T-cell (primary cell): ENCODE data around the gene TCEA2. TPM values are rescaled to one million over a fixed set of nuclear protein-coding genes. Genes with fewer than 3 reads are reported as not detected.

ENCODE experiments used
- ATAC-seq, 4 experiments: fragments of 200-7000 bp in 3 of 4; fragments of 150-1000 bp in 1 of 4; cut with Tn5 transposase; replicated peaks in 1 of 4; 1 replicate in 3 of 4; 2 replicates in 1 of 4; pipeline ENCODE4 v1.10.0; 2021; ENCODE audit warnings: moderate library complexity in 3 of 4, mild to moderate bottlenecking in 2 of 4, moderate number of reproducible peaks in 1 of 4
- CTCF ChIA-PET, 2 donors: fragments of 300-600 bp; sonication (Branson Sonifier 250); formaldehyde crosslinking; loops; one replicate each; lab custom pipeline; 2022; ENCODE audit warnings: antibody characterized with exemption in 2 of 2; lab: Charles Lee
- POLR2A ChIA-PET, 2 donors: fragments of 300-600 bp; sonication (Branson Sonifier 250); formaldehyde crosslinking; loops; one replicate each; lab custom pipeline; 2022; ENCODE audit warnings: antibody characterized with exemption in 2 of 2; lab: Charles Lee
- DNase-seq, 35 experiments: peaks; one replicate each; pipeline versions ENCODE4 v3.0.0 to v3.0.0-alpha.2; 2013 to 2023
- H3K27ac ChIP-seq: one replicate; pipeline ENCODE4 v1.5.1; 2013; ENCODE audit warnings: low read length
- H3K27me3 ChIP-seq, 2 experiments: replicated peaks in 1 of 2; 1 replicate in 1 of 2; 2 replicates in 1 of 2; pipeline versions ENCODE4 v1.6.1 to v1.7.0; 2013; ENCODE audit warnings: low read length in 1 of 2, mixed read lengths in 1 of 2; ENCODE audit not compliant: control insufficient read depth in 2 of 2, insufficient read depth in 2 of 2; ENCODE audit errors: extremely low read depth in 1 of 2
- H3K36me3 ChIP-seq, 2 donors: 1 replicate in 1 of 2; 2 replicates in 1 of 2; pipeline versions ENCODE4 v1.6.1 to v1.7.0; 2013; ENCODE audit warnings: low read length in 1 of 2; ENCODE audit not compliant: control insufficient read depth in 2 of 2, insufficient read depth in 1 of 2; ENCODE audit errors: extremely low read depth in 1 of 2
- H3K4me1 ChIP-seq, 2 experiments: 1 replicate in 1 of 2; 2 replicates in 1 of 2; pipeline versions ENCODE4 v1.6.1 to v1.7.0; 2013; ENCODE audit warnings: low read length in 2 of 2, mixed read lengths in 1 of 2; ENCODE audit not compliant: insufficient read depth in 2 of 2, control insufficient read depth in 1 of 2; ENCODE audit errors: extremely low read depth in 1 of 2
- H3K4me3 ChIP-seq, 2 donors: 1 replicate in 1 of 2; 2 replicates in 1 of 2; pipeline versions ENCODE4 v1.5.1 to v1.7.0; 2013; ENCODE audit warnings: mild to moderate bottlenecking in 2 of 2, low read length in 1 of 2, moderate library complexity in 1 of 2; ENCODE audit not compliant: control insufficient read depth in 1 of 2; ENCODE audit errors: extremely low read depth in 1 of 2
- H3K9me3 ChIP-seq: 2 replicates; pipeline ENCODE4 v1.7.0; 2013
- H3K27ac Mint-ChIP-seq, 2 donors: one replicate each; pipeline ENCODE4 v1.8.0; 2020 to 2021; ENCODE audit warnings: mild to moderate bottlenecking in 2 of 2, mixed read lengths in 2 of 2
- H3K27me3 Mint-ChIP-seq, 2 donors: one replicate each; pipeline ENCODE4 v1.8.0; 2021 to 2022; ENCODE audit warnings: mixed read lengths in 2 of 2
- H3K36me3 Mint-ChIP-seq: one replicate; pipeline ENCODE4 v1.8.0; 2021; ENCODE audit warnings: mixed read lengths
- H3K4me1 Mint-ChIP-seq, 3 donors: one replicate each; pipeline ENCODE4 v1.8.0; 2020 to 2022; ENCODE audit warnings: mixed read lengths in 3 of 3, mild to moderate bottlenecking in 1 of 3
- H3K4me3 Mint-ChIP-seq, 3 donors: one replicate each; pipeline ENCODE4 v1.8.0; 2020 to 2022; ENCODE audit warnings: mild to moderate bottlenecking in 3 of 3, mixed read lengths in 3 of 3, moderate library complexity in 3 of 3
- H3K9me3 Mint-ChIP-seq, 3 donors: one replicate each; pipeline ENCODE4 v1.8.0; 2020 to 2022; ENCODE audit warnings: mixed read lengths in 3 of 3
- WGBS: methylation state at CpG from one replicate; pipeline ENCODE4 v1.1.5; 2013; ENCODE audit warnings: missing lambda C conversion rate; ENCODE audit not compliant: insufficient coverage; 5-methylcytosine and 5-hydroxymethylcytosine counted together
- total RNA-seq, 35 experiments: library from RNA in 6 of 35; stranded (reverse) in 6 of 35; fragments of 120-200 nt in 1 of 35; gene quantifications; one replicate each; pipeline versions ENCODE4 v1.2.1 to v1.2.4 and lab custom pipeline; 2013 to 2026

The TCEA2 gene
- total RNA-seq, 5 donors from 2014 or later (not counting 1 experiment from before 2014, with no cell fraction given) = 25.8 to 49.7 (median 40.1) TPM

DNA sequence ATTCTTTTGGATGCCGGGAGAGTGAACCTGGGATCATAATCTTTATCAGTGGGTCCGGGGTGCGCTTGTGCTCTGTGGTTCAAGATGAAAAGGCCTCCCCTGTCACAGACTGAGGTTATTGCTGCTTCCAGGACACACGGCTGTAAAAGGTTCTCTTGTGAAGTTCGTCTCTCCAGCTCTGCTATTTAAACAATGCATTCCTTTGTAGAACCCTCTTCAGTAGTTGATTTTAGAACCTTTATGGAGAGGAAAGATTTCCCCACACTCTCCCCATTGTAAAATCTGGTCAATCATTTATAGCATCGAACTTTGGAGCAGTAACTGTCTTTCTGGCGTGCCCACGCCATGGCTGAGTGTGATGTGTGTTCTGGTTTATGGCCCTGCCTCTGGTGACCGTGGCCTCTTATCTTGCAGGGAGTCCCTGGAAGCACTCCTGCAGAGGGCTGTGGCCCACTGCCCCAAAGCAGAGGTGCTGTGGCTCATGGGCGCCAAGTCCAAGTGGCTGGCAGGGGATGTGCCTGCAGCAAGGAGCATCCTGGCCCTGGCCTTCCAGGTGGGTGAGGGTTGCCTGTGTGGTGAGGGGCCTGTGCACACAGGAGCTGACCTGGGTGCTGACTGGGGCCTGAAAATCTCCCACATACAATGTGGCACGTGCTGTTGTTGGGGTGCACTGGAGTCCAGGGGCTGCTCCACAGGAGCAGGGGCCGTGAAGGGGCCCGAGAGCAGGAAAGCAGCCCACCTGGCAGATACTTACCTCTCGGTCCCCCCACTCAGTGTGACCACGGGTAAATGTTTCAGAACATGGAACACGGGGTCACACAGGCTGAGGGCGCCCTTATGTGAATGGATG, 38.6 kb upstream of the TCEA2 start:
- POLR2A ChIA-PET = no interaction called here
- Histone ChIP-seq H3K36me3 (peaks cover 47 to 84% of the 10 kb centered on the region in 2 donors), H3K4me1 (no peaks in the 10 kb centered on the region), H3K4me3 (no peak overlapping the region), H3K27me3 (no peaks in the 10 kb centered on the region), H3K9me3 (no peaks in the 10 kb centered on the region), H3K27ac (no peak overlapping the region)
- no peak for ATAC-seq
- no peak overlapping the region for H3K4me3 Mint-ChIP-seq
- H3K27me3 Mint-ChIP-seq = no peaks in the 10 kb centered on the region
- no peaks in the 10 kb centered on the region for H3K9me3 Mint-ChIP-seq
- H3K4me1 Mint-ChIP-seq = peaks cover 1 to 22% (median 19%) of the 10 kb centered on the region in 3 donors
- no peak for DNase-seq
- no peak overlapping the region for H3K27ac Mint-ChIP-seq
- WGBS = 97% methylated on average over 12 of the region's 17 CpGs
- CTCF ChIA-PET = no interaction called here
- peaks cover 63% of the 10 kb centered on the region for H3K36me3 Mint-ChIP-seq

DNA sequence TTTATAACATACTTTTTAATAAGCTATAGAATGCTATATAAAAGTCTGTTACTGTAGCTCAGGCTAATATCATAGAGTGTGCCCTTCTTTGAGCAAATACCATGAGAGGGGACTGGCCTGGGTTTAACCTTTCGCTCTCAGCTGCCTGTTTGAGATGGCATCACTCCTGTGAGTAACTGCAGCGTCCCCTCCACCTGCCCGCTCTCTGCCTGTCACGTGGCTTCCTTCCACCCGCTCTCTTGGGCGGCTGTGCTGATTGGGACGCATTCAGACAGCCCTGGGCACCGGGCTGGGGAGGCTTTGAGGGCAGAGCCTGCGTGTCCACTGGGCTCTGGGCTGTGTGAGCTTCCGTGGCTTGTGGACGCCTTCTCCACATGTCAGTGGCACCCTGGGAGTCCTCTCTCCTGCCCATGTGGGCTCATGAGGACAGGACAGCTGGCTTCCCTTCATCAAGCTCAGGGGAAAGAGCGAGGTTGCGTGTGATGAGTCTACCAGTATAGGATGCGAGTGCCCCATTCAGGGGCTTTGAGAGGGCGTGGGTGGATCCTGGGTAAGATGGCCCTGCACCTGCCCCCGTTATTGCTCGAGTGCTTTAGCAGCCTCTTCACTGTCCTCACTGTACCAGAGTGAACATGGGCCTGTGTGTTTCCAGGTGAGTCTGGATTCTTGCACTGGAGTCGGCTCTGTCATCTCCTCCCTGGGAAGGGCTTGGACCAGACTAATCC, 37.7 kb upstream of the TCEA2 start:
- peaks cover 0 to 17% (median 13%) of the 10 kb centered on the region in 3 donors for H3K4me1 Mint-ChIP-seq
- peaks cover 57% of the 10 kb centered on the region for H3K36me3 Mint-ChIP-seq
- Histone ChIP-seq H3K9me3 (no peaks in the 10 kb centered on the region), H3K27ac (no peak overlapping the region), H3K4me1 (no peaks in the 10 kb centered on the region), H3K27me3 (no peaks in the 10 kb centered on the region), H3K4me3 (no peak overlapping the region), H3K36me3 (peaks cover 50 to 86% of the 10 kb centered on the region in 2 donors)
- 98% methylated on average over 18 of the region's 18 CpGs for WGBS
- ChIA-PET POLR2A (no interaction called here), CTCF (no interaction called here)
- no peaks in the 10 kb centered on the region for H3K9me3 Mint-ChIP-seq
- DNase-seq (no peak), ATAC-seq (no peak)
- no peak overlapping the region for H3K4me3 Mint-ChIP-seq
- peak overlapping the region in 1 of 2 donors; percentile 23 for H3K27ac Mint-ChIP-seq
- no peaks in the 10 kb centered on the region for H3K27me3 Mint-ChIP-seq

DNA sequence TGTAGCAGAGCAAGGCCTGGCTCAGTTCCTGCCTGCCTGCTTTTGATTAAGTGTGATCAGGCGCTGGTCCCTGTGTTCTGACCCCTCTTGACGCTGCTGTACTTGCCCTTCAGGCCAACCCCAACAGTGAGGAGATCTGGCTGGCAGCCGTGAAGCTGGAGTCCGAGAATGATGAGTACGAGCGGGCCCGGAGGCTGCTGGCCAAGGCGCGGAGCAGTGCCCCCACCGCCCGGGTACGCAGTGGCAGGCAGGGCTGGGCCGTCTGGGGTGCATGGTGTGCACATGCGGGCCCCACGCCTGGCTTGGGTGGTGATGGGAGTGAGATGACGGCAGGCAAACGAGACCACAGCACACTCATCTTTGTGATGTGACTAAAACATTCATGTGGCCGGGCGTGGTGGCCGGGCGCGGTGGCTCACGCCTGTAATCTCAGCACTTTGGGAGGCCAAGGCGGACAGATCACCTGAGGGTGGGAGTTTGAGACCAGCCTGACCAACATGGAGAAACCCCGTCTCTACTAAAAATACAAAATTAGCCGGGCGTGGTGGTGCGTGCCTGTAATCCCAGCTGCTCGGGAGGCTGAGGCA, 37.1 kb upstream of the TCEA2 start:
- no peak overlapping the region for H3K27ac Mint-ChIP-seq
- ChIA-PET CTCF (no interaction called here), POLR2A (no interaction called here)
- no peak overlapping the region for H3K27ac ChIP-seq
- H3K27me3 ChIP-seq = no peaks in the 10 kb centered on the region
- DNase-seq = no peak
- H3K9me3 Mint-ChIP-seq = no peaks in the 10 kb centered on the region
- no peak overlapping the region for H3K4me3 Mint-ChIP-seq
- no peaks in the 10 kb centered on the region for H3K9me3 ChIP-seq
- H3K27me3 Mint-ChIP-seq = no peaks in the 10 kb centered on the region
- H3K4me1 ChIP-seq = no peaks in the 10 kb centered on the region
- H3K4me3 ChIP-seq = no peak overlapping the region
- ATAC-seq = no peak
- H3K36me3 ChIP-seq = peaks cover 57 to 92% of the 10 kb centered on the region in 2 donors
- H3K4me1 Mint-ChIP-seq = peaks cover 0 to 17% (median 13%) of the 10 kb centered on the region in 3 donors
- WGBS = 98% methylated on average over 23 of the region's 29 CpGs
- peaks cover 62% of the 10 kb centered on the region for H3K36me3 Mint-ChIP-seq

- peaks cover 56% of the 10 kb centered on the region for H3K36me3 Mint-ChIP-seq
- no peaks in the 10 kb centered on the region for H3K9me3 ChIP-seq
- H3K4me3 Mint-ChIP-seq = no peak overlapping the region
- H3K27ac ChIP-seq = no peak overlapping the region
- no peaks in the 10 kb centered on the region for H3K27me3 Mint-ChIP-seq
- no peak overlapping the region for H3K27ac Mint-ChIP-seq
- 96% methylated on average over 22 of the region's 24 CpGs for WGBS
- no peaks in the 10 kb centered on the region for H3K27me3 ChIP-seq
- no peak for DNase-seq
- H3K36me3 ChIP-seq = peaks cover 65 to 95% of the 10 kb centered on the region in 2 donors
- H3K9me3 Mint-ChIP-seq = no peaks in the 10 kb centered on the region
- no peak overlapping the region for H3K4me3 ChIP-seq
- POLR2A ChIA-PET = interaction anchor here in 1 of 2 donors (0.5 kb wide), 1 partner anchor 1299 kb away, joined by 8 read pairs; no protein-coding TSS in a partner anchor
- CTCF ChIA-PET = no interaction called here
- no peaks in the 10 kb centered on the region for H3K4me1 ChIP-seq
- no peak for ATAC-seq
- peaks cover 0 to 9% (median 0%) of the 10 kb centered on the region in 3 donors for H3K4me1 Mint-ChIP-seq
Observed at GRCh38 chr20:64027981-64028685, 34.9 kb upstream of the TCEA2 start.

GRCh38 chr20:64029293-64030117, 33.5 kb upstream of the TCEA2 start:
- peaks cover 49% of the 10 kb centered on the region for H3K36me3 Mint-ChIP-seq
- ChIA-PET POLR2A (no interaction called here), CTCF (no interaction called here)
- peaks cover 8 to 16% (median 13%) of the 10 kb centered on the region in 3 donors for H3K4me1 Mint-ChIP-seq
- Histone ChIP-seq H3K36me3 (peaks cover 60 to 84% of the 10 kb centered on the region in 2 donors), H3K4me1 (peaks cover 0 to 10% of the 10 kb centered on the region in 2 experiments), H3K9me3 (no peaks in the 10 kb centered on the region), H3K27ac (no peak overlapping the region), H3K4me3 (no peak overlapping the region), H3K27me3 (no peaks in the 10 kb centered on the region)
- DNase-seq = no peak
- no peak for ATAC-seq
- WGBS = 97% methylated on average over 36 of the region's 38 CpGs
- H3K9me3 Mint-ChIP-seq = no peaks in the 10 kb centered on the region
- H3K27me3 Mint-ChIP-seq = no peaks in the 10 kb centered on the region
- no peak overlapping the region for H3K27ac Mint-ChIP-seq
- no peak overlapping the region for H3K4me3 Mint-ChIP-seq
